HL-60 (cell line): Measurements from ENCODE around the gene ST6GALNAC3.

ENCODE experiments used
- GABPA ChIP-seq: IDR thresholded peaks from 2 replicates; pipeline ENCODE4 v1.6.1; 2012; ENCODE audit warnings: low read depth
- POLR2AphosphoS5 ChIP-seq: IDR thresholded peaks from 2 replicates; pipeline ENCODE4 v1.6.1; 2012; ENCODE audit warnings: low read depth
- TF ChIP-seq, protein P1 (sequence below): IDR thresholded peaks from 2 replicates; pipeline ENCODE4 v1.6.1; 2012; ENCODE audit warnings: low read depth; ENCODE audit not compliant: insufficient replicate concordance
- TF ChIP-seq, protein P2 (sequence below): IDR thresholded peaks from one replicate; pipeline ENCODE4 v1.5.1; 2011; ENCODE audit warnings: low read length, control low read depth, inconsistent platforms; ENCODE audit not compliant: insufficient read depth

- TF ChIP-seq, protein P1, sequence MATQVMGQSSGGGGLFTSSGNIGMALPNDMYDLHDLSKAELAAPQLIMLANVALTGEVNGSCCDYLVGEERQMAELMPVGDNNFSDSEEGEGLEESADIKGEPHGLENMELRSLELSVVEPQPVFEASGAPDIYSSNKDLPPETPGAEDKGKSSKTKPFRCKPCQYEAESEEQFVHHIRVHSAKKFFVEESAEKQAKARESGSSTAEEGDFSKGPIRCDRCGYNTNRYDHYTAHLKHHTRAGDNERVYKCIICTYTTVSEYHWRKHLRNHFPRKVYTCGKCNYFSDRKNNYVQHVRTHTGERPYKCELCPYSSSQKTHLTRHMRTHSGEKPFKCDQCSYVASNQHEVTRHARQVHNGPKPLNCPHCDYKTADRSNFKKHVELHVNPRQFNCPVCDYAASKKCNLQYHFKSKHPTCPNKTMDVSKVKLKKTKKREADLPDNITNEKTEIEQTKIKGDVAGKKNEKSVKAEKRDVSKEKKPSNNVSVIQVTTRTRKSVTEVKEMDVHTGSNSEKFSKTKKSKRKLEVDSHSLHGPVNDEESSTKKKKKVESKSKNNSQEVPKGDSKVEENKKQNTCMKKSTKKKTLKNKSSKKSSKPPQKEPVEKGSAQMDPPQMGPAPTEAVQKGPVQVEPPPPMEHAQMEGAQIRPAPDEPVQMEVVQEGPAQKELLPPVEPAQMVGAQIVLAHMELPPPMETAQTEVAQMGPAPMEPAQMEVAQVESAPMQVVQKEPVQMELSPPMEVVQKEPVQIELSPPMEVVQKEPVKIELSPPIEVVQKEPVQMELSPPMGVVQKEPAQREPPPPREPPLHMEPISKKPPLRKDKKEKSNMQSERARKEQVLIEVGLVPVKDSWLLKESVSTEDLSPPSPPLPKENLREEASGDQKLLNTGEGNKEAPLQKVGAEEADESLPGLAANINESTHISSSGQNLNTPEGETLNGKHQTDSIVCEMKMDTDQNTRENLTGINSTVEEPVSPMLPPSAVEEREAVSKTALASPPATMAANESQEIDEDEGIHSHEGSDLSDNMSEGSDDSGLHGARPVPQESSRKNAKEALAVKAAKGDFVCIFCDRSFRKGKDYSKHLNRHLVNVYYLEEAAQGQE: no peak
- TF ChIP-seq, protein P2, sequence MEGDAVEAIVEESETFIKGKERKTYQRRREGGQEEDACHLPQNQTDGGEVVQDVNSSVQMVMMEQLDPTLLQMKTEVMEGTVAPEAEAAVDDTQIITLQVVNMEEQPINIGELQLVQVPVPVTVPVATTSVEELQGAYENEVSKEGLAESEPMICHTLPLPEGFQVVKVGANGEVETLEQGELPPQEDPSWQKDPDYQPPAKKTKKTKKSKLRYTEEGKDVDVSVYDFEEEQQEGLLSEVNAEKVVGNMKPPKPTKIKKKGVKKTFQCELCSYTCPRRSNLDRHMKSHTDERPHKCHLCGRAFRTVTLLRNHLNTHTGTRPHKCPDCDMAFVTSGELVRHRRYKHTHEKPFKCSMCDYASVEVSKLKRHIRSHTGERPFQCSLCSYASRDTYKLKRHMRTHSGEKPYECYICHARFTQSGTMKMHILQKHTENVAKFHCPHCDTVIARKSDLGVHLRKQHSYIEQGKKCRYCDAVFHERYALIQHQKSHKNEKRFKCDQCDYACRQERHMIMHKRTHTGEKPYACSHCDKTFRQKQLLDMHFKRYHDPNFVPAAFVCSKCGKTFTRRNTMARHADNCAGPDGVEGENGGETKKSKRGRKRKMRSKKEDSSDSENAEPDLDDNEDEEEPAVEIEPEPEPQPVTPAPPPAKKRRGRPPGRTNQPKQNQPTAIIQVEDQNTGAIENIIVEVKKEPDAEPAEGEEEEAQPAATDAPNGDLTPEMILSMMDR: no peak
- TF ChIP-seq GABPA (no peak), POLR2AphosphoS5 (no peak)
Observed at GRCh38 chr1:76147917-76148316, 73.4 kb downstream of the ST6GALNAC3 start.
